Stimulated activated CD4-positive, alpha-beta T cell treated with anti-CD3 and anti-CD28 coated beads, Interleukin-2, amount 100 ng/mL, for 4 hours (primary cell): ENCODE data around the gene MEX3D.
A peak's percentile ranks its signal among the peaks of the same experiment; 100 is the strongest.

Source experiments
- DNase-seq: peaks from one replicate; pipeline ENCODE4 v3.0.0-alpha.2; 2020; ENCODE audit warnings: low read depth

Gene MEX3D

DNA sequence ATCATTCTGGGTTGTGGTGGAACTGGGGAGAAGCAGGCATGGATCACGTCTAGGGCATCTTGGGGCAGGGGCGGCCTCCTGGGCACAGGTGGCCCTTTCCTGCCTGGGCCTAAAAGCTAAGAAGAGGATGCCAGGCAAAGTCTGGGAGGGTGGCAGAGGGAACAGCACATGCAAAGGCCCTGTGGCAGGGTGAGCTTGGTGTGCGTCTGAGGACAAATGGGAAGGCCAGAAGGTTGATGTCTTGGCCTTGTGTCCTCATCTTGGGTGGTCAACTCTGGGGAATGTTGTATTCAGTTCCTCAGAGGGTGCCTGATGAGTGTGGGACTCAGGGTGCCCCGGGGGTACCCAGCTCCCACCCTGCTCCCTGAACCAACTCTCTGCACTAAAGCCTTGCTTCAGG, 49.7 kb downstream of the MEX3D start:
- DNase-seq: no peak

DNA sequence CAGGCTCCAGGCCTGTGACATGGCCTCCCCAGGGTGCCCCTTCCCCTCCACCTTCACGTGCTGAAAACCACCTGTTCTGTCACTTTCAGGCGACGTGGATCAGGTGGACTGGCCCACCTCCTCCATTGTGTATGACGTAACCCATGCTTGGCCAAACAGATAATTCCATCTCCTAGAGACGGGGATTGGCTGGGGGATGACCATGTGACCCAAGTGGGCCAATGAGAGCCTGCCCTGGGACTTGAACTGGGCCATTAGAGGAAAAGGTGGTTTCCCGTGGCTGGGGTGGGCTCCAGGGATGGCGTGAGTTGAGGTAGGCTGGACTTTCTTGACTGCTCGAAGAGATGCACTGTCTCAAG, 51.8 kb downstream of the MEX3D start:
- no peak for DNase-seq

GRCh38 chr19:1514986-1515721, 53.0 kb downstream of the MEX3D start:
- no peak for DNase-seq

- no peak for DNase-seq
These were observed 53.8 kb downstream of the MEX3D start for GRCh38 chr19:1514295-1514661.

DNA sequence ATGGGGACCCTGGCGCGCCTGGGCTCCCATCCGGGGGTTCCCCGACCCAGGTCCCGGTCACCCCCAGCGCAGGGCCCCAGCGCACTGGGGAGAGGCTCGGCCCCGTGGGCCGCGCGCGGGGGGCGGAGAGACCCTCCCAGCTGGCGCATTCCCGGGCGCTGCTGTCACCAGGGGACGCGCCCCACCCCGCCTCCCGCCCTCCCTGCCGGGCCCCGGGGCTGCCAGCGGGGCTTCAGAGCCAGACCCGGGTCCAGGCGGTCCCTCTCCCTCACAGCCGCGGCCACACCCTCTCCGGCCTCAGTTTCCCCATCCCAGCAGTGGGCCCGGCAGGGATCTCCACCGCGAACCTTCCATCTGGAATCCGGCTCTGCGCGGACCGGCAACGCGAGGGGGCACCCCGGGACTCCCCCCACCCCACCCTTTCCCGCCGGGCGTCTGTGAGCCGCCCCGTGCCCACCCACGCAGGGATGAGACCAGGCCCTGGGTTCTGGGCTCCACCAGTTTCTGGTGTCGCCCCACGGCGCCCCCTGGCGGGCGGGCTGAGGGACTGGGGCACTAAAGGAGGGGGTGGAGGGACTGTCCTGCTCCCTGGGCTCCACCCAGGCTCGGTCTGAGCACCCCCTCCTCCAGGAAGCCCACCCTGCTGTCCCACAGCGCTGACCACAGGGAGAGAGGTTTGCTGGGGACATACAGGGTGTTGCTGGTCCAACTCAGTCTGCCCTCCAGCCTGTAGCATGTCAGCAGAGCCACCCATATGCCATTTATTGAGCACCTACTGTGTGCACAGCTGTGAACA, 54.4 kb downstream of the MEX3D start:
- peak; percentile 62 for DNase-seq

DNA sequence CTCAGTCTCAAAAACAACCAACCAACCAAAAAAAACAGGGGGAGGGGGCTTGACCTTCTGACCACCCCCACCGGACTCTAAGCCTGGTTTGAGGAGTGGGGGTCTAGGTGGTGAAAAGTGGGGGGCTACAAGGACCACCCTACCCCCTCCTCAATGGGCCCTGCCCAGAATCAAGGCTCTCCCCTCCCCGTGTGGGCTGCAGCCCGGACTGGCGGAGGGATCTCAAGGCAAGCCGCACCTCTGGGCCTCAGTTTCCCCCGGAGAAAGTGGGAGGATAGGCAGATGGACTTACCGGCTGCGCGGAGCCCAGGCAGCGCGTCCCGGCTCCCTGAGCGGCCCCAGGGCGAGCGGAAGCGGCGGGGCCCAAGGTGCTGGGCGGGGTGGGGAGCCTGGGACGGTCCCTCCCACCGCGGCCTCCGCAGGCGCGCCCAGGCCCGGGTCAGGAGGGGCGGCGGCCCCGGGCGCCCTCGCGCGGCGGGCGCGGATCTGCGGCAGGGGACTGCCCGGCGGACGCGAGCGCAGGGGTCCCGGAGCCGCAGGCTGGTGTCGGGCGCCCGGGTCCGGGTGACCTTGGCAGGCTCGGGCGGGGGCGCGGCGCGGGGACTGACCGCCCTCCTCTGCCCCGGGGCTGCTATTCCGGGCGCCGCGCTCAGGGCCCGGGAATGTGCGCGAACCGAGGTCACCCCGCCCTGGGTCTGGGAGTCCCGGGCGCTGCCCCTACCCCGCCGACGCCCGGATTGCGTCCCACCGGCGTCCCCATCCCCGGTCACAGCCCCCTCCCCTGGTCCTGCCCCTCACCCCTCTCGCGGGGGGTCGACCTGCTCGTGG, 55.2 kb downstream of the MEX3D start, which contains the start of gene ADAMTSL5:
TSS of gene ADAMTSL5 (minus strand) at position 349 of the 828 bp plus-strand sequence. CDS start 2,076 bp downstream, outside the sequence.
- peak; percentile 52 for DNase-seq

DNA sequence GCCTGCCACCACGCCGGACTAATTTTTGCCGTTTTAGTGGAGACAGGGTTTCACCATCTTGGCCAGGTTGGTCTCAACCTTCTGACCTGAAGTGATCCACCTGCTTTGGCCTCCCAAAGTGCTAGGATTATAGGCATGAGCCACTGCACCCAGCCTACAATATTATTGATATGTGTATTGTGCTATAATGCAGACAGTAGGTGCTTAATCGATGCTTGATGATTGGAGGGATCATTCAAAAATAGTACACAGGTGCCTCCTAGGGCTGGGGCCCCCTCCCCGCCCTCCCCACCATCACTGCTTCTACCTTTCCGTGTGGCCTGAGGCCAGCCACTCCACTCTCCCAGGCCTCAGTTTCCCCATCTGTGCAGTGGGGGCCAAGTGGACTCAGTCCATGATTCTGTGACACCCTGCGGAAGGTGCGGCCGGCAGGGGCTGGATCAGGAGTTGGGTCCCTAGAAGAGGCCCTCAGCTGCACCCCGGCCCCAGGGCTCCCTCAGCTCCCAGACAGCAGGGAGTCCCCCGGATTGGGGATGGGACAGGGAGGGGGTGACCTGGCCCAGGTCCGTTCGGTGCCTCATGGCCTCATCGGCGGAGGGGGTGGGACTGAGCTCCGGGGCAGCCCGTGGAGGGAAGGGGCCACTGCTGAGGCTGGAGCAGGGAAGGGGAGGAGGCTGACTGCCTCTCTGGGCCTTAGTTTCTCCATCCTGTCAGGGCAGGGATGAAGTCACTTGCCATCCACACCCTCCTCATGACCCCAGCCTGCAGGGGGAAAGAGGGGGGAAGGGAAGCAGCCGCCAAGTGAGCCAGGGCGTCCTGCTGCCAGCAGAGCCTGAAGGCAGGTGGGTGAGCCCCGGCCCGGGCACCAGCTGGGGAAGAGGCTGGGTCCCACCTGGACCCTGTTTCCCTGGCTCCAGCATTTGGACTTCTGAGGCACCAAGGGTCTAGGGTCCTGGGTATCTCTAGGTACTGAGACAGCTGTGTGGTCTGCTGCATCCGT, 56.5 kb downstream of the MEX3D start:
- DNase-seq: no peak

DNA sequence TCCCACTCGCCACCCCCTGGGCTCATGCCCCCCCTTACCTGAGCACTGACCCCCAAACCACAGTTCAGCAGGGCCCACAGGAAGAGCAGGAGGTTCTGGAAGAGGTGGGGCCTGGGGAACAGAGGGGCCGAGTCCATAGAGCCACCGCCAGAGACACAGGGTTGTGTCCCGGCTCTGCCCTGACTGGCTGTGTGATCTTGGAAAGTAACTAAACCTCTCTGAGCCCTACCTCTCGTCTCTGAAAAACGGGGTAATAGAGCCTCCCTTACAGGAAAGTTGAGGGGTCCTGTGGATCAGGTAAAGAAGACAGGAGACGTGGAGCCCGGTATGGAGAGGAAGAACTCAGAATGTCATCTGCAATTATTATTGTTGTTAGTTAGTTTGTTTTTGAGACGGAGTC, 57.3 kb downstream of the MEX3D start:
- DNase-seq: no peak

DNA sequence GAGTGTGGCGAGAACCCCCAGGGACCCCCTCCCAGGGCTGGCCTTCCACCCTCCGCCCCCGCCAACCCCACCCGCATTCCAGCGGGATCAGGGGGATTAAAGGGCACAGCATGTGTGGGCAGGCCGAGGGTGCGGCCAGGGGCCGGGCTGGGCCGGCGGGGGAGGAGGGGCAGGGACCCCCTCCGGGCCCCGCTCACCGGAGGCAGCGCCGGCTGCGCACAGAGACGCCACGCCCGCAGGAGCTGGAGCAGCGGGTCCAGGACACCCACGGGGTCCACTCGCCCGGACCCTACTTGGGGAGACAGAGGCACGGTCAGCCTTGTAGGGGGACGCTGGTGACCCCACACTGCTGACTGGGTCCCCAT, 57.7 kb downstream of the MEX3D start:
- no peak for DNase-seq

DNA sequence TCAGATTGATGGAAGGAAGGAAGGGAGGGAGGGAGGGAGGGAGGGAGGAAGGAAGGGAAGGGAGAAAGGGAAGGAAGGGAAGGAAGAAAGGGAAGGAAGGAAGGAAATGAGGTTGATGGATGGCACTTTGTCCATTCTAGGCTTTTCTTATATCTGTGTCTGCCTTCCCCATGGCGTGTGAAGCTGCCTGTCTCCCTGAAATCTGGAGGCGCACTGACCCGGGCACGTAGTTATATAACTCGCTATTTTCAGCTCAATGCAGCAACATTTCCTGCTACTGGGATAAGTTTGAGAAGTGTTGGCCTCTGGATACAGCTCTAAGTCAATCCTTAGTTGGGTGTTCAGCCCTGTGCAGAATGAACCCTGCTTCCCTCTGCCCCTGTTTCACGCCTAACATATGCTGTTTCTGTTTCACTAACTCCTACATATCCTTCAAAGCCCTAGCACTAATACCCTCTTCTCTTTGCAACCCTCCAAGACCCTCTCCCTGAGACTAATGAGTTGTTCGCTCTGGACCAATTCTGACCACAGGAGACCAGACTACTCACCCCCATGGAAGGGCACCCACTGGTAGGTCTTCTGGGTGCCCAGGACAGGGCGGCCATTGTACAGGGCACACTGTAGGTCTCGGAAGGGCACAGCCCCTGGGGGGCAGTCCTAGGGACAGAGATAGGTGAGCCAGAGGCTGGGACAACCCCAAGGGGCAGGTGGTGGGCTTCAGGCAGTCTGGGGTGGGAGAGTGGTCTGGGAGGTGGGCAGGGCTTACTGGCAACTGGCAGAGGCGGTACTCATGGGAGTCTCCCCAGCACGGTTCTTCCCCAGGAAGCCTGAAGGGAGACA, 58.3 kb downstream of the MEX3D start:
- DNase-seq: no peak

- DNase-seq: no peak
These were observed 59.6 kb downstream of the MEX3D start for GRCh38 chr19:1508507-1508856.

- DNase-seq: peak; percentile 90
These were observed 60.2 kb downstream of the MEX3D start for GRCh38 chr19:1507763-1508506.

DNA sequence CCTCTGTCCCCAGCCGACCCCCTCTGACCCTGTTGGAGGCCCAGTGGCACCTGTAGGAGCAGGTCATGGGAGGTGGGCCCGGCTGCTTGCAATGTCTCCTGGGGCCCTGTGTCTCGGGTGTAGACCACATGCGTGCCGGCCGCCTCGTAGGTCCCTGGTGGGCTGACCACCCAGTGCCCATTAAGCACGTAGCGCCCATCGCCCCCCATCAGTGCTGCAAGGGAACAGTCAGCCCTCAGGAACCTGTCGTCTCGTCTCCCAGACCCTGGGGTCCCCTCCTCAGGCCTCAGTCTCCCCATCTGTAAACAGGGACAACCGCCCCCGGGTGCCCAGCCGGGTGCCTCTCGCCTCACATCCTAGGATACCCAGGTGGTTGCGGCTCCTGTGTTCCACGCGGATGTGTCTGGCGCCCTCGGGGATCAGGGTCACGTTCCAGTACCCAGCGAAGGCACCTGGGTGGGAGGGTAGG, 60.9 kb downstream of the MEX3D start:
- DNase-seq: no peak

DNA sequence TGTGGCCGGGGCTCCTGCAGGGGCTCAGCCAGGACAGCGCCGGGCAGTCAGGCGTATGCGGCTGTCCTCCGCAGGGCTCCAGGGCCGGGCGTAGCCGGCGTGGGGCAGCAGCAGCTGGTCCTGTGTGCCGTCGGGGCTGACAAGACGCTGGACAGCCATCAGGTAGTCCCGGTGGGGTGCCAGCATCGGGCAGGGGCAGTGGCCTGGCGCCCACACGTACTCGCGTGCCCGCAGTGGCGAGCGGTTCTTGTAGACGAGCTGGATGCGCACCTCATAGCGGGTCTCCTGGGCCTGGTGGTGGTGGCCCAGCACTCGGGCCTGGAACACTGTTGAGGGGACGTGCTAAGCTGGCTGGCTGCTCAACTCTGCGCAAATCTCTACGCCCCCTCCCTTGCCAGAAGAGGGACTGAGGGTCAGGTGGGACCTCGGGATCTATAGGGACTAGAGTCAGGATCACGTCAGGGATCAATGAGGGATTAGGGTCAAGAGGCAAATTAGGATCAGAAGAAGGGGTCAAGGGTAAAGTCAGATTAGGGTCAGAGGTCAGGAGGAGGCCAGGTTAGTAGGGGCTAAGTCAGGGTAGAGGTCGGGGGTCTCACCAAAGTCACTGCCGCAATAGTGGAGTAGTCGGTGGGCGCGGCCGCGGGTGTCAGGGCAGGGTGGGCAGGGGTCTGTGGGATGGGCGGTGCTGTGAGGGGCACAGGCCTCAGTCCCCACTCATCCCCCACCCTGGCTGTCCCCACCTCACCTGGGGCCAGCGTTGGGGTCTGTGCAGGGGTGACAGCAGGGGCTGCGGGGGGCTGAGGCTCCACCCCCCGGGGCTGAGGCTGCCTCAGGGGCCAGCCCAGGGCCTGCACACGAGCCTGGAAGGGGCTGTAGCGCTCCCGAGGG, 61.9 kb downstream of the MEX3D start:
- no peak for DNase-seq

GRCh38 chr19:1505012-1505411, 63.1 kb downstream of the MEX3D start:
- no peak for DNase-seq
